Liver (tissue), 9 donors: ENCODE measurements around the gene STAT5B. TPM values are rescaled to one million over a fixed set of nuclear protein-coding genes. Genes with fewer than 3 reads are reported as not detected.

Source experiments
- DNase-seq: peaks from one replicate; pipeline ENCODE4 v3.0.0-alpha.2; 2017; ENCODE audit warnings: low spot score
- H3K27ac ChIP-seq, 2 donors: one replicate each; pipeline ENCODE4 v1.7.0; 2013; ENCODE audit warnings: inconsistent platforms in 2 of 2, low read length in 2 of 2, control low read depth in 1 of 2, low read depth in 1 of 2, mild to moderate bottlenecking in 1 of 2
- H3K27me3 ChIP-seq, 4 donors: one replicate each; pipeline versions ENCODE4 v1.6.1 to v1.7.0; 2013; ENCODE audit warnings: low read length in 3 of 4, inconsistent platforms in 1 of 4, mild to moderate bottlenecking in 1 of 4, moderate library complexity in 1 of 4; ENCODE audit not compliant: control insufficient read depth in 4 of 4, insufficient read depth in 4 of 4
- H3K36me3 ChIP-seq, 4 donors: one replicate each; pipeline versions ENCODE4 v1.6.1 to v1.7.0; 2013; ENCODE audit warnings: low read length in 3 of 4, mild to moderate bottlenecking in 3 of 4, low read depth in 1 of 4, moderate library complexity in 1 of 4; ENCODE audit not compliant: control insufficient read depth in 4 of 4, insufficient read depth in 3 of 4
- H3K4me1 ChIP-seq, 4 donors: one replicate each; pipeline versions ENCODE4 v1.6.1 to v1.7.0; 2013; ENCODE audit warnings: low read length in 3 of 4, mild to moderate bottlenecking in 3 of 4, moderate library complexity in 1 of 4; ENCODE audit not compliant: control insufficient read depth in 4 of 4, insufficient read depth in 4 of 4
- H3K4me3 ChIP-seq, 3 donors: one replicate each; pipeline versions ENCODE4 v1.6.1 to v1.7.0; 2013; ENCODE audit warnings: low read length in 3 of 3, control low read depth in 1 of 3, low read depth in 1 of 3, mild to moderate bottlenecking in 1 of 3
- H3K9ac ChIP-seq, 2 donors: one replicate each; pipeline ENCODE4 v1.7.0; 2013; ENCODE audit warnings: low read length in 2 of 2, mild to moderate bottlenecking in 2 of 2, moderate library complexity in 2 of 2, control low read depth in 1 of 2, low read depth in 1 of 2
- H3K9me3 ChIP-seq, 4 donors: one replicate each; pipeline versions ENCODE4 v1.6.1 to v1.7.0; 2013; ENCODE audit warnings: low read length in 3 of 4; ENCODE audit not compliant: control insufficient read depth in 4 of 4
- ATF3 ChIP-seq: IDR thresholded peaks from 2 replicates; pipeline ENCODE4 v1.6.1; 2016; ENCODE audit warnings: antibody characterized with exemption
- EGR1 ChIP-seq, 2 donors: IDR thresholded peaks; 2 replicates each; pipeline ENCODE4 v1.6.1; 2016 to 2018; ENCODE audit warnings: antibody characterized with exemption in 2 of 2, low read depth in 2 of 2
- FOXA1 ChIP-seq: IDR thresholded peaks from 2 replicates; pipeline ENCODE4 v1.6.1; 2016; ENCODE audit warnings: antibody characterized with exemption
- FOXA2 ChIP-seq: IDR thresholded peaks from 2 replicates; pipeline ENCODE4 v1.6.1; 2016; ENCODE audit warnings: antibody characterized with exemption
- GABPA ChIP-seq, 2 donors: IDR thresholded peaks in 1 of 2; conservative IDR thresholded peaks in 1 of 2; 2 replicates each; pipeline ENCODE4 v1.6.1; 2016; ENCODE audit warnings: antibody characterized with exemption in 2 of 2, mild to moderate bottlenecking in 1 of 2, moderate library complexity in 1 of 2
- HNF4A ChIP-seq, 2 donors: conservative IDR thresholded peaks; 2 replicates each; pipeline ENCODE4 v1.6.1; 2016; ENCODE audit warnings: antibody characterized with exemption in 2 of 2, mild to moderate bottlenecking in 2 of 2
- JUND ChIP-seq, 2 donors: IDR thresholded peaks; 2 replicates each; pipeline ENCODE4 v1.6.1; 2016; ENCODE audit warnings: antibody characterized with exemption in 2 of 2
- MAX ChIP-seq: IDR thresholded peaks from 2 replicates; pipeline ENCODE4 v1.6.1; 2016; ENCODE audit warnings: antibody characterized with exemption
- NR2F2 ChIP-seq: IDR thresholded peaks from 2 replicates; pipeline ENCODE4 v1.6.1; 2016; ENCODE audit warnings: antibody characterized with exemption
- RAD21 ChIP-seq, 2 donors: IDR thresholded peaks; 2 replicates each; pipeline ENCODE4 v1.6.1; 2016; ENCODE audit warnings: antibody characterized with exemption in 2 of 2, mild to moderate bottlenecking in 2 of 2
- REST ChIP-seq: IDR thresholded peaks from 2 replicates; pipeline ENCODE4 v1.6.1; 2016; ENCODE audit warnings: antibody characterized with exemption, mild to moderate bottlenecking
- RXRA ChIP-seq, 2 donors: IDR thresholded peaks; 2 replicates each; pipeline ENCODE4 v1.6.1; 2017 to 2018; ENCODE audit warnings: antibody characterized with exemption in 2 of 2, mild to moderate bottlenecking in 1 of 2
- TAF1 ChIP-seq: conservative IDR thresholded peaks from 2 replicates; pipeline ENCODE4 v1.6.1; 2016; ENCODE audit warnings: antibody characterized with exemption, mild to moderate bottlenecking
- YY1 ChIP-seq: IDR thresholded peaks from 2 replicates; pipeline ENCODE4 v1.6.1; 2016; ENCODE audit warnings: antibody characterized with exemption, mild to moderate bottlenecking
- ZBTB33 ChIP-seq: IDR thresholded peaks from 2 replicates; pipeline ENCODE4 v1.6.1; 2016; ENCODE audit warnings: antibody characterized with exemption
- WGBS: extraction: QIAGEN DNeasy Blood & Tissue Kit; methylation state at CpG from one replicate; pipeline ENCODE4 v1.1.7; 2013; 5-methylcytosine and 5-hydroxymethylcytosine counted together
- polyA plus RNA-seq, 2 donors: library from polyadenylated mRNA; stranded (reverse) in 1 of 2; unstranded in 1 of 2; fragments of 200-250 nt in 1 of 2; fragments of >200 nt in 1 of 2; fragmentation: Nextera tagmentation in 1 of 2; extraction: Ambion mirVana in 1 of 2; gene quantifications; one replicate each; pipeline versions ENCODE4 v1.2.1 to v1.2.3, GENCODE V29; 2013 to 2015
- total RNA-seq, 2 donors: library from RNA; depleted of rRNA; stranded (reverse); fragments of >200 nt; gene quantifications; one replicate each; pipeline ENCODE4 v1.2.3, GENCODE V29; 2014
- donor health status: healthy.
- donor health status: healthy.
- donor health status: healthy.
- donor health status: healthy.
- donor health status: healthy.

Gene STAT5B
- total and polyA plus RNA-seq, 4 donors = 6.7 to 33.9 (median 21.6) TPM

GRCh38 chr17:42202696-42203095, 73.5 kb downstream of the STAT5B start:
- DNase-seq = no peak
- Histone ChIP-seq H3K4me1 (peaks cover 9 to 16% (median 13%) of the 10 kb centered on the region in 4 donors), H3K9me3 (no peaks in the 10 kb centered on the region), H3K27me3 (no peaks in the 10 kb centered on the region), H3K36me3 (peaks cover 4 to 31% (median 11%) of the 10 kb centered on the region in 4 donors), H3K9ac (no peak overlapping the region), H3K4me3 (no peak overlapping the region), H3K27ac (no peak overlapping the region)
- 98% methylated on average over 5 of the region's 5 CpGs for WGBS
- TF ChIP-seq NR2F2 (no peak), TAF1 (no peak), JUND (IDR thresholded peaks at IDR 0.05) (no peak), FOXA1 (no peak), HNF4A (conservative IDR thresholded peaks at IDR 0.05) (no peak), ATF3 (no peak), REST (no peak), GABPA (IDR thresholded peaks at IDR 0.05 in 1 of 2, conservative IDR thresholded peaks at IDR 0.05 in 1 of 2) (no peak), FOXA2 (no peak), EGR1 (IDR thresholded peaks at IDR 0.05; ENCODE audit: low read depth in 2 of 2) (no peak), RAD21 (IDR thresholded peaks at IDR 0.05) (no peak)

GRCh38 chr17:42202159-42202558, 74.0 kb downstream of the STAT5B start:
- DNase-seq = no peak
- Histone ChIP-seq H3K36me3 (peaks cover 1 to 26% (median 11%) of the 10 kb centered on the region in 4 donors), H3K27me3 (no peaks in the 10 kb centered on the region), H3K27ac (no peak overlapping the region), H3K9me3 (no peaks in the 10 kb centered on the region), H3K4me1 (peaks cover 9 to 16% (median 13%) of the 10 kb centered on the region in 4 donors), H3K9ac (no peak overlapping the region), H3K4me3 (no peak overlapping the region)
- 97% methylated on average over 6 of the region's 6 CpGs for WGBS
- TF ChIP-seq FOXA2 (no peak), YY1 (no peak), MAX (no peak), ATF3 (no peak), RXRA (IDR thresholded peaks at IDR 0.05) (no peak), ZBTB33 (no peak), RAD21 (IDR thresholded peaks at IDR 0.05) (no peak), REST (no peak), JUND (IDR thresholded peaks at IDR 0.05) (no peak), NR2F2 (no peak), FOXA1 (no peak), TAF1 (no peak), GABPA (IDR thresholded peaks at IDR 0.05 in 1 of 2, conservative IDR thresholded peaks at IDR 0.05 in 1 of 2) (no peak)
